Airway epithelial cell (primary cell): ENCODE data around the gene PSMD11. TPM values are rescaled to one million over a fixed set of nuclear protein-coding genes. Genes with fewer than 3 reads are reported as not detected.

Source experiments
- total RNA-seq: library from RNA; depleted of rRNA; stranded (reverse); fragments of >200 nt; gene quantifications from 2 replicates; pipeline ENCODE4 v1.2.3, GENCODE V29; 2015

PSMD11 gene
- total RNA-seq, result 96.6 and 112 TPM in 2 replicates

DNA sequence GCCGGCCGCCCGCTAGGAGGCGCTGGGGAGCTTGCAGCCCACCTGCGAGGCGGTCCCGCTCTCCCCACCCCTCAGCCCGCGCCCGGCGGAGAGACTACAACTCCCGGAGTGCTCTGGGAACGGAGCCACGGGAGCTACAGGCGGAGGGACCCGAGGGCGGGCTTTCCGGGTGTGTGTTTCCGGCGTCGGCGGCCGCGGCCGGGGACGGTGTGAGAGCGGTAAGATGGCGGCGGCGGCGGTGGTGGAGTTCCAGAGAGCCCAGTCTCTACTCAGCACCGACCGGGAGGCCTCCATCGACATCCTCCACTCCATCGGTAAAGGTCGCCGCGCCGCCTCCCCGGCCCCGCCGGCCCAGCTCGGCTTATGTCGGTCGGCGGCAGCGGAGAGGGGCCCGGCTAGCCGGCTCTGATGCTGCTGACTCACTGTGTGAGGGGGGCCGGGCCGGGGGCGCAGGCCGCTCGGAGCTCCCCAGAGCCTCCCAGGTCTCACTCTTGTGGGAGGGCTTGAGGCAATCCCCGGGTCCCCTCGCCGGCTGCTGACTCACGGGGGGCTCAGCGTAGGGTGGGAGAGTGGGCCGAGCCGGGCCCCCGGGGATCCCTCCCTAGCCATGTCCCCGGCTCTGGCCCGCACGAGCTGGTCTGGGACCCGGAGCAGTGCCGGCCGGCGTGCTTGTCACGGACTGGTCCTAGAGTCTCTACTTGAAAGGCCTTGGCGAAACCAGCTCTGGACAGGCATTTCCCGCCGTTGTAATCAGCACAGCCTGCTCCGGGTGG, at the start of gene PSMD11:
Gene PSMD11 (plus strand): TSS at position 210 of the 773 bp plus-strand sequence. CDS start 14 bp downstream, at position 224.

DNA sequence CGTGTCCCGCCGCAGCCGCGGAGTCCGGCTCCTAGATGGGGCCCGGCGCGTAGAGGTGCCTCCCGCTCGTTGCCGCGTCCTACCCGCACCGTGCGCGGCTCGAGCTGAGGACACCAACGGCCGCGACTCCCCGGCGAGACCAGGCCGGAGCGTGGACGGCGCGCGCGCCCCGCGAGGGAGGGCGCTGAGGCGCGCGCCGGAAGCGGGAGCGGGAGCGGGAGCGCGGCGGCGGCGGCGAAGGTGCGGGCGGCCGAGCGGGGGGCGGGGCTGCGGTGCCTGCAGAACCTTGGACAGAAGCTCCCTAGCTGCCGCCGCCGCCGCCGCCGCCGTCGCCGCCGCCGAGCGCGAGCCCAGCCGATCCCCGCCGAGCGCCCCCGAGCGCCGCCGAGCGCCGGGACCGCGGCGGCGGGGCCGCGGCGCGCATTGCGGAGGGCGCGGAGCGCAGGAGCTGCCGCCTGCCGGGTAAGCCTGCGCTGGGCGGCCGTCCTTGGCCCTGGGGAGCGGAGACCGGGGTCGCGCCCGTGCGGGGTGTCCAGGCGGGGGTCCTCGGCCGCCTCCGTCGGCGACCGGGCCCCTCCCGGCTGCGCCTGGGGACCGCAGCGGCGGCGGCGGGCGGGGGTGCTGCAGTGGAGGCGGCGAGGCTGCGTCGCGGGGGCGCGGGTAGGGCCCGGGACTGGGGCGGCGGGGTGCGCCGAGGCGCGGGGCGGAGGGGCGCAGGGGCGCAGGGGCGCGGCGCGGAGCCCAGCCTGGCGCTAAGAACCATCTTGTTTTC, 42.6 kb downstream of the PSMD11 start, which contains the start of gene CDK5R1:
Gene CDK5R1 (plus strand): TSS at position 293 of the 772 bp plus-strand sequence. CDS start 628 bp downstream, outside the sequence.

Other genes starting within 250 kb of the PSMD11 start
- 0.14 TPM in 1 of 2 replicates, not detected in the other for gene RHBDL3, start 178.7 kb upstream of the PSMD11 start, total RNA-seq
- 14.4 and 18.0 TPM in 2 replicates for gene C17orf75, start 102.3 kb upstream of the PSMD11 start, total RNA-seq
- 87.7 and 113 TPM in 2 replicates for gene ZNF207, start 94.4 kb upstream of the PSMD11 start, total RNA-seq
- gene CDK5R1, start 42.5 kb downstream of the PSMD11 start, total RNA-seq, result 3.3 and 7.7 TPM in 2 replicates